Trophoblast cell (in vitro differentiated cells and primary cell): ENCODE data around the gene PSMG1.
A peak's percentile ranks its signal among the peaks of the same experiment; 100 is the strongest.

Source experiments
- DNase-seq, 2 donors: peaks; one replicate each; pipeline ENCODE4 v3.0.0-alpha.2; 2016
- H2AFZ ChIP-seq: 2 replicates; pipeline ENCODE4 v1.6.1; 2013; ENCODE audit warnings: low read length, moderate library complexity, mild to moderate bottlenecking; ENCODE audit not compliant: insufficient read depth, poor library complexity
- H2AK5ac ChIP-seq: 2 replicates; pipeline ENCODE4 v1.6.1; 2013; ENCODE audit warnings: mild to moderate bottlenecking, low read length
- H2BK120ac ChIP-seq: 2 replicates; pipeline ENCODE4 v1.6.1; 2013; ENCODE audit warnings: low read length, mild to moderate bottlenecking, moderate library complexity; ENCODE audit not compliant: insufficient read depth, poor library complexity
- H2BK12ac ChIP-seq: 2 replicates; pipeline ENCODE4 v1.6.1; 2013; ENCODE audit warnings: mild to moderate bottlenecking, low read length, moderate library complexity
- H2BK5ac ChIP-seq: 2 replicates; pipeline ENCODE4 v1.6.1; 2013; ENCODE audit warnings: low read length, low read depth, moderate library complexity, mild to moderate bottlenecking; ENCODE audit not compliant: poor library complexity
- H3K14ac ChIP-seq: 2 replicates; pipeline ENCODE4 v1.6.1; 2013; ENCODE audit warnings: mild to moderate bottlenecking, low read length
- H3K18ac ChIP-seq: 2 replicates; pipeline ENCODE4 v1.6.1; 2013; ENCODE audit warnings: mild to moderate bottlenecking, low read length
- H3K23ac ChIP-seq: 2 replicates; pipeline ENCODE4 v1.6.1; 2013; ENCODE audit warnings: low read length
- H3K27ac ChIP-seq: 2 replicates; pipeline ENCODE4 v1.5.1; 2013; ENCODE audit warnings: low read depth, mild to moderate bottlenecking, inconsistent platforms, low read length, moderate library complexity
- H3K27me3 ChIP-seq: 2 replicates; pipeline ENCODE4 v1.6.1; 2013; ENCODE audit warnings: inconsistent platforms, mild to moderate bottlenecking, low read length, moderate library complexity; ENCODE audit not compliant: insufficient read depth
- H3K36me3 ChIP-seq, 2 experiments: 1 replicate in 1 of 2; 2 replicates in 1 of 2; pipeline ENCODE4 v1.6.1; 2013; ENCODE audit warnings: low read length in 2 of 2, mild to moderate bottlenecking in 2 of 2, moderate library complexity in 1 of 2; ENCODE audit not compliant: insufficient read depth in 2 of 2, control insufficient read depth in 1 of 2
- H3K4ac ChIP-seq: 2 replicates; pipeline ENCODE4 v1.6.1; 2013; ENCODE audit warnings: low read depth, mild to moderate bottlenecking, low read length, moderate library complexity
- H3K4me1 ChIP-seq, 2 experiments: 1 replicate in 1 of 2; 2 replicates in 1 of 2; pipeline ENCODE4 v1.6.1; 2013; ENCODE audit warnings: low read length in 2 of 2, mild to moderate bottlenecking in 2 of 2, moderate library complexity in 1 of 2; ENCODE audit not compliant: insufficient read depth in 2 of 2, control insufficient read depth in 1 of 2
- H3K4me2 ChIP-seq: 2 replicates; pipeline ENCODE4 v1.6.1; 2013; ENCODE audit warnings: inconsistent platforms, mild to moderate bottlenecking, low read length, moderate library complexity
- H3K4me3 ChIP-seq: 2 replicates; pipeline ENCODE4 v1.5.1; 2013; ENCODE audit warnings: mild to moderate bottlenecking, low read depth, low read length, inconsistent platforms
- H3K79me1 ChIP-seq: one replicate; pipeline ENCODE4 v1.6.1; 2013; ENCODE audit warnings: low read length
- H3K79me2 ChIP-seq: 2 replicates; pipeline ENCODE4 v1.6.1; 2013; ENCODE audit warnings: low read length, mild to moderate bottlenecking; ENCODE audit not compliant: control insufficient read depth, insufficient read depth, poor library complexity
- H3K9ac ChIP-seq: 2 replicates; pipeline ENCODE4 v1.6.1; 2013; ENCODE audit warnings: mild to moderate bottlenecking, low read length
- H3K9me3 ChIP-seq: 2 replicates; pipeline ENCODE4 v1.6.1; 2013; ENCODE audit warnings: low read depth, mild to moderate bottlenecking, control low read depth, inconsistent platforms, low read length; ENCODE audit not compliant: insufficient read depth
- H4K12ac ChIP-seq: 2 replicates; pipeline ENCODE4 v1.6.1; 2013; ENCODE audit warnings: low read depth, mild to moderate bottlenecking, low read length, moderate library complexity
- H4K8ac ChIP-seq: 2 replicates; pipeline ENCODE4 v1.6.1; 2013; ENCODE audit warnings: low read depth, mild to moderate bottlenecking, low read length, moderate library complexity
- H4K91ac ChIP-seq: one replicate; pipeline ENCODE4 v1.6.1; 2013; ENCODE audit warnings: low read depth, mild to moderate bottlenecking, low read length, moderate library complexity
- WGBS: extraction: QIAGEN DNeasy Blood & Tissue Kit; methylation state at CpG from one replicate; pipeline ENCODE4 v1.1.7; 2013; ENCODE audit warnings: missing lambda C conversion rate; ENCODE audit not compliant: insufficient read length, insufficient coverage; ENCODE audit errors: extremely low coverage; 5-methylcytosine and 5-hydroxymethylcytosine counted together

The PSMG1 gene

GRCh38 chr21:39196838-39197237, 13.6 kb upstream of the PSMG1 start:
- H3K4ac ChIP-seq = no peak overlapping the region
- DNase-seq = no peak
- no peaks in the 10 kb centered on the region for H3K27me3 ChIP-seq
- H3K4me3 ChIP-seq = no peak overlapping the region
- no peaks in the 10 kb centered on the region for H3K9me3 ChIP-seq
- no peak overlapping the region for H3K9ac ChIP-seq
- H3K23ac ChIP-seq = no peak overlapping the region
- no peak overlapping the region for H3K27ac ChIP-seq
- H4K91ac ChIP-seq = no peak overlapping the region
- H2BK12ac ChIP-seq = no peak overlapping the region
- H3K4me1 ChIP-seq = no peaks in the 10 kb centered on the region
- H2BK5ac ChIP-seq = no peak overlapping the region
- no peak overlapping the region for H3K14ac ChIP-seq
- no peak overlapping the region for H4K8ac ChIP-seq
- H4K12ac ChIP-seq = no peak overlapping the region
- peaks cover 3 to 18% of the 10 kb centered on the region in 2 experiments for H3K36me3 ChIP-seq
- H3K18ac ChIP-seq = no peak overlapping the region
- H3K79me2 ChIP-seq = no peaks in the 10 kb centered on the region
- H3K79me1 ChIP-seq = no peaks in the 10 kb centered on the region
- no peak overlapping the region for H2BK120ac ChIP-seq
- no peak overlapping the region for H3K4me2 ChIP-seq
- no peak overlapping the region for H2AFZ ChIP-seq
- no peak overlapping the region for H2AK5ac ChIP-seq
- no CpG with 5 or more reads among the region's 1 CpG for WGBS

DNA sequence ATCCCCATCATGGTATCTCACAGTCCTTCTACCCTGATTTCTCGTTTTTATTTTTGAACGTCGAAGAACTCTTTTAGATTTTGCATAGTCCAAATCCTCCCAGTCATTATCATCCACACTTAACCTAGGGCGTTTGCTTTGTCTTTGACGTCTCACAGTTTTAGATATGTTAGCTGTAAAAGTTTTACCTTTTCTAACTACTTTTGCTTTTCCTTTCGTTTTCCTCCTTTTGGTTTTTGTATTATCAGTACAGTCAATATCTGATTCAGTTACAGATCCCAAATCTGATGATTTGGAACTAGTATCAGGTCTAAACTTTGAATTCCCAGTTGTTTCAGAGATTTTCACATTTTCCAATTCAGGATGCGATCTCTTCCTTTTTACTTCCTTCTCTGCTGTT, 13.1 kb upstream of the PSMG1 start:
- H3K79me2 ChIP-seq = no peaks in the 10 kb centered on the region
- no peak overlapping the region for H3K4ac ChIP-seq
- H3K23ac ChIP-seq = no peak overlapping the region
- H2BK5ac ChIP-seq = no peak overlapping the region
- H3K14ac ChIP-seq = no peak overlapping the region
- no peak overlapping the region for H3K18ac ChIP-seq
- H3K27me3 ChIP-seq = no peaks in the 10 kb centered on the region
- no peaks in the 10 kb centered on the region for H3K79me1 ChIP-seq
- H2BK12ac ChIP-seq = no peak overlapping the region
- no peaks in the 10 kb centered on the region for H3K4me1 ChIP-seq
- no peak overlapping the region for H2AK5ac ChIP-seq
- no peak for DNase-seq
- WGBS = no CpG with 5 or more reads among the region's 7 CpGs
- no peak overlapping the region for H4K8ac ChIP-seq
- H2AFZ ChIP-seq = no peak overlapping the region
- no peaks in the 10 kb centered on the region for H3K9me3 ChIP-seq
- no peak overlapping the region for H3K4me3 ChIP-seq
- peaks cover 3 to 17% of the 10 kb centered on the region in 2 experiments for H3K36me3 ChIP-seq
- no peak overlapping the region for H2BK120ac ChIP-seq
- no peak overlapping the region for H4K91ac ChIP-seq
- no peak overlapping the region for H4K12ac ChIP-seq
- H3K4me2 ChIP-seq = no peak overlapping the region
- H3K9ac ChIP-seq = no peak overlapping the region
- no peak overlapping the region for H3K27ac ChIP-seq

- no peak for DNase-seq
- Histone ChIP-seq H3K79me1 (no peaks in the 10 kb centered on the region), H3K14ac (no peak overlapping the region), H3K4me3 (no peak overlapping the region), H3K4ac (no peak overlapping the region), H3K4me1 (no peaks in the 10 kb centered on the region), H3K79me2 (no peaks in the 10 kb centered on the region), H4K12ac (no peak overlapping the region), H3K9me3 (no peaks in the 10 kb centered on the region), H3K4me2 (no peak overlapping the region), H4K8ac (no peak overlapping the region), H2AK5ac (no peak overlapping the region), H2AFZ (no peak overlapping the region), H2BK12ac (no peak overlapping the region), H4K91ac (no peak overlapping the region), H3K27me3 (no peaks in the 10 kb centered on the region), H2BK5ac (no peak overlapping the region), H3K9ac (no peak overlapping the region), H3K36me3 (peaks cover 0 to 4% of the 10 kb centered on the region in 2 experiments), H3K27ac (no peak overlapping the region), H2BK120ac (no peak overlapping the region), H3K23ac (no peak overlapping the region), H3K18ac (no peak overlapping the region)
- no CpG with 5 or more reads among the region's 1 CpG for WGBS
Observed at GRCh38 chr21:39193380-39193779, 10.1 kb upstream of the PSMG1 start.

DNA sequence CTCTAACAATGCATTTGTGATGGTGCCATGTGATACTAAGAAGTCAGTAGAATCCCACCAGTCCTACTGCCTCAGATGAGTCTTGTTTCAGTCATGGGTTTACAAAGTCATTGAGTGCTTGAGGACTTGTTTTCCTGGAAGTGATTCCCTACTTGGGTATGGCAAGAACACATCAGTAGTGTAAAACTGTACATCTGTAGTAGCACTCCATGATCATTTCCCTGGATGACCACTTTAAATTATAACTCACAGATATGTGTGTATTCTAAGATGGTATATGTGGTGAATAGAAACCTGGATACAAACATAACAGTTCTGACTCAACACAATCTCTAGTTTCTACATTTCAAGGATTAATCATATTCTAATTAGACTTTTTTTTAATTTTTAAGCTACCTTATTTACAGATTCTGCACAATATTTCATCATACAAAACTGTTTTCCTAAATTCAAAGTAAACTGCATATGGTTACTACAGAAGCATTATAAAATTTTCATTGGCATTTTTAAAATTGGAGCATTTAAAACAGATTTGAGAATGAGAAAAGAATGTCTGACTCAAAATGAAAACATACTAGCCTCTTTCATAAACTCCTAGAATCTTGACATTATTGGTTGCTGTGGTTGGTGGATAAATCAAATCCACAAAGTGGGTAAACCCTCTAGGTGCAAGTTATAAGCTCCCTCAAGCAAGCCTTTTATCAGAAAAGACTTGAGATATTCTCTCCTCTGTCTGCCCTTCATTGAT, 6.8 kb upstream of the PSMG1 start:
- Histone ChIP-seq H2AFZ (no peak overlapping the region), H3K27me3 (no peaks in the 10 kb centered on the region), H4K91ac (no peak overlapping the region), H3K4me2 (no peak overlapping the region), H4K12ac (no peak overlapping the region), H3K18ac (no peak overlapping the region), H3K4me1 (no peaks in the 10 kb centered on the region), H2AK5ac (no peak overlapping the region), H3K14ac (no peak overlapping the region), H3K79me1 (no peaks in the 10 kb centered on the region), H2BK120ac (no peak overlapping the region), H3K23ac (no peak overlapping the region), H3K27ac (no peak overlapping the region), H4K8ac (no peak overlapping the region), H3K9me3 (no peaks in the 10 kb centered on the region), H3K36me3 (no peaks in the 10 kb centered on the region), H3K79me2 (no peaks in the 10 kb centered on the region), H2BK12ac (no peak overlapping the region), H3K9ac (no peak overlapping the region), H3K4me3 (no peak overlapping the region), H3K4ac (no peak overlapping the region), H2BK5ac (no peak overlapping the region)
- DNase-seq = peak in 1 of 2 donors; percentile 9
